ENCODE results near the gene GREM1.

Gene GREM1

DNA sequence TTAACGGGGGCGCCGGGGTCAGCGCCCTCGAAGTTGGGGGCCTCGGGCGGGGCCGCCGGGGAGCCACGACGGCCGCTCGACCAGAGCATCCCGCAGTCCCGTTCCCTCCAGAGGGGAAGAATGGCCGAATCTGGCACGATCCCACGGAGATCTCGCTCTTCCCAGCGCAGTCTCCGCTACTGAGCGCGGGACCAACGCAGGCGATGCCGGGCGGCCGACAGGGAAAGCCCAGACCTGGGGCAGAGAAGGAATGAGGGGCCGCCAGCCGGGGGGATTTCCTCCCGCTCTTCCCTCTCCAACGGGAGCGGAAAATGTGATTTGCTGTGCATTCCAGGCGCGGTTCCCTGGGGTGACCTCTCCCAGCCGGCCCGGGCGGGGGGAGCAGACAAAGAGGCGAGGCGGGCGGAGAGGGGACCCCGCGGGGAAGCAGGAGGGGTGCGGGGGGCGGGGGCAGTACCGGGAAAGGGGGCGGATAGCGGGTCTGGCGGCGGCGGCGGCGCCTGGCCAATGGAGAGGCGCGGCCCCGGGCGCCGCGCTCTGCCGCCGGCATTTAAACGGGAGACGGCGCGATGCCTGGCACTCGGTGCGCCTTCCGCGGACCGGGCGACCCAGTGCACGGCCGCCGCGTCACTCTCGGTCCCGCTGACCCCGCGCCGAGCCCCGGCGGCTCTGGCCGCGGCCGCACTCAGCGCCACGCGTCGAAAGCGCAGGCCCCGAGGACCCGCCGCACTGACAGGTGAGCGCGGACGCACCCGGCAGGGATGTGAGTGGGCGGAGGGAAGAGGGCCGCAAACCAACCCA, at the start of gene GREM1:
Gene GREM1 (plus strand): TSS at position 579 of the 801 bp plus-strand sequence. CDS start 12,687 bp downstream, outside the sequence.
- DNase-seq (ENCODE audit: low read depth in 2 of 2): no peak

DNA sequence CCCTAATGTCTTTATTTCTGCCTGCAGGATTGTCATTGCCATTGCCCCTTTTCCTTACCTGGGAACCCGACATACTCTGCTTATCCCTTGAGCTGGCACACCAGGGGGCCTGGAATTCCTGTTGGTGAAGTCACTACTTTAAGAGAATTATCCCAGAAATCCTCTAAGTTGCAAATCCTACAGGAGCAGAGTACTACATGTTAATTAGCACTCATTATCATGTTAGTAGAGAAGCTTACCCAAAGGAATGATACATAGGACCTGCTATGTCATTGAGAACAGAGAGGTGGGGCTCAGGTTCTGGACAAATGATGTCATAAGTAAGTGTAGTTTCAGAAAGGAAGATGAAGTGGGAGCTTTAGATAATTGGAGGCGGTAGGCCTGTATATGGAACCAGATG, 48.9 kb upstream of the GREM1 start:
- DNase-seq (ENCODE audit: low read depth in 2 of 2): no peak

DNA sequence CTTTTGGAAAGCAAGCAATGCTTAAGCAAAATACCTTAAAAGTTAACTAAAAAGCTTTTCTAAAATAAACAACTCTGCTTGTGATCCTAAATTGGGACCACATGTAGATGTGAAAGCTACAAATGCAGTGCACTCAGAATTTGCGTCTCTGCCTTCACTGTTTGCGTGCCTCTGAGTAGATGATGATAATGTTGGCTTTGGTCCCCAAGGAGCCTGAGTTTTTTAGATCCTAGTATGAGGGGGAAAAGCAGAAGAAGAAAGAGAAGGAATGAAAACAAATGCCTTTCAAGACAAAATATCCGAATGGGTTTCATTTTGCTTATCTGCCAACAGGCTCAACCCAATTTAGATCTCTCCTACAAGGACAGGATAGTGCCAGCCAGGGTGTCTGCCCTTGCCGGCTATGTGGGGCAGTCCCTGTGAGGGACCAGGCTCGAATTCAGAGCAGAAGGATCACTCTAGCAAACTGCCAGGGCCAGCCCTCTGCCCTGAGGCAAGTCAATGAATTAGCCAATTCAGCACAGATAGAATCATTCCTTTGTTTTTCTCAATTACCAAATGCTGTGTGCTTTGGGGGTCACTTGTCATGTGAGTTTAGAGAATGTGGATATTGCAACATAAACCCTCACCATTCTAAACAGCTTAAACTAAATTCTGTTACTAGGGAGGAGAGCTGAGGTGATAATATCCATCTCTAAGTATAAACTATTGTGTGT, 47.8 kb upstream of the GREM1 start:
- DNase-seq (ENCODE audit: low read depth in 2 of 2): no peak

DNA sequence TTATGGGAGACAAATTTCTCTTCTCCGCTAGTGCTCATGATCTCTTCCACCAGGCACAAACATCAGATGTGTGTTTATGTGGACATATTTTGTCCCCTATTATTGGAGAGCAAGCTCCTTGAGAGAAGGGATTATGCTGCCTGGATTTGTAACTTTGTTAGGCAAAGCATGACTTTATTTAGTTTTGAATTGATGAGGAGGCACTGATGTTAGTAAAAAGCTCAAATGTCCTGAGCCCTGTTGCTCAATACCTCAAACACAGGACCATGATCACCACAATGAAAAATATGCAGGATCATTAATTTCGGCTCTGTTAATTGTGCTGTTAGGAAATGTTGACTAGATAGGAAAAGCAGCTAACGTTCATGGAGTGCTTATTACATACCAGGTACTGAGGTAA, 47.2 kb upstream of the GREM1 start:
- no peak for DNase-seq (ENCODE audit: low read depth in 2 of 2)

DNA sequence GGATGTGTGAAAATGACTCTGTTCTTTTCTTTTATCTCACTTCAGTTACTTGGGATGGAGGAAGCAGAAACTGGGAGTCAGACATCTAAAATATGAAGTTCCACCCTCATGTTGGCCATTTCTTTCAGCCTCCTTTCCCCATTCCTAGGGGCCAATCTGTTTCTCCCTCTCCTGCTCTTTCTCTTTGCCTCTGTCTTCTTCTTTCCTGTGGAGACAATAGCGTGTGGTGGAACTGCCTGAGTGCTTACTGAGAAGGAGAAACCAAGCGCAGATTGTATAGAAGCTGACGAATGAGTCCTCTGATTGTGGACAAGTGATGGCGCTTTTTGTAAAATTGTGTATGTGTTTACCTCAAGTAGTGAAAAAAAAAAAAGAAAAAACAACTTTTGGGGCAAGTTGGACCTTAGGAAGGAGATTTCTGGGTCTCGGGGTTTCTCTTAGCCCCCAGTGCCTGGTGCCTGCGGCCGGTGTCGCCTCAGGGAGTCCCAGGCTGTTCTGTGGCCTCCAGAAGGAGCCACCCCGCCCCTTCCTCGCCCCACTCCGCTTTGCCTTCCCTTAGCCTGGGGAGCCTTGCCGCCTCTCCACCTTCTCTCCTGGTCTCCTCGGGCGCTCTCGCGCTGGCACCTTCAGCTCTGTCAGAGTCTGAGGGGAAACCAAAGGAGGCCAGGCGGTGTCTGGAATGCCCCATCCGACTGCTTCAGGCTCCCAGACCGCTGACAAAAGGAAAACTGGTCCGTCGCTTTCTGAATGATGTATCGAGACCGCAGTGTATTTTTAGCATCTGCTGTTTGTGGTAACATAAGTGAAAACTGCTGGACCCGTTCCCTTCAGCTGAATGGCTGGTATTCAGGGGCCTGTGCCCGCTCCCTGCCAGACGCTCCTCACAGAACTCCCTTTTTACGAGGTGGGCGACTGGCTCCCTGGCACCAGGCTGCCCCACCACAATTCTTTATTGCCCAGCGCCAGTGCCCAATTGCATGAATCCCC, 46.2 kb upstream of the GREM1 start:
- no peak for DNase-seq (ENCODE audit: low read depth in 2 of 2)

DNA sequence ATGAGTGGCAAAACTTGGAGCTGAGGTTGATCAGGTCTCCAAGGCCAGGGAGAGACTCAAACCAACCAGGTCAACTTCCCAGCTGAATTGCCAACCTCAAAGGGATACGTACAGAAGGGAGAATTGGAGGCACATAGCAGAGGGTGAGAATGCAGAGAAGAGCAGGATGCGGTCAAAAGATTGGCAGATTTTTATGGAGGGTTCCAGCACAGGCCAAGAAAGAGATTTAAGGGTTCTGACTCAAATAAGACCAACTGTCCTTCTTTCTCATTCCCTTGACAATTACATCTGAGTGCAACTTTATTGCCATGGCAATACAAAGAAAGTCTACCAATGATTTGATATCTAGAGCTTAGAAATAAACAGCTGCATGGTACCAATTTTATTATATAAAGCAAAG, 43.1 kb upstream of the GREM1 start:
- no peak for DNase-seq (ENCODE audit: low read depth in 2 of 2)

DNA sequence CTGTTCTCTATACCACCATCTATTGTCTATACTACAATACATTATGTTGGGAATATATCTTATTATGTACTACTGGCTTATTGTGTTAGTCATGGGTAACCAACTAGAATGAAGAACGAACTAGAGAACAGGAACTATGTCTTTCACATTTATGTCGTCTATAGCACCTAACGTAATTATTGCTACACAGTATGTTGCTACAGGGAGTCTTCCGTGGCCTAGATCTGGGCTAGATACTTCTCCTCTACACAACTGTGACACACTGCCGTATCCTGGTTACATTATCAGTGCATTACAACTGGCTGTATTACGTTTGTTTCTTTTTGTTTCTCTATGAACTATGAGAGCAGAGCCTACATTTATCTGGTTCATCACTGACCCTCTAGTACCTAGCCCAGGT, 42.3 kb upstream of the GREM1 start:
- DNase-seq (ENCODE audit: low read depth in 2 of 2): no peak

DNA sequence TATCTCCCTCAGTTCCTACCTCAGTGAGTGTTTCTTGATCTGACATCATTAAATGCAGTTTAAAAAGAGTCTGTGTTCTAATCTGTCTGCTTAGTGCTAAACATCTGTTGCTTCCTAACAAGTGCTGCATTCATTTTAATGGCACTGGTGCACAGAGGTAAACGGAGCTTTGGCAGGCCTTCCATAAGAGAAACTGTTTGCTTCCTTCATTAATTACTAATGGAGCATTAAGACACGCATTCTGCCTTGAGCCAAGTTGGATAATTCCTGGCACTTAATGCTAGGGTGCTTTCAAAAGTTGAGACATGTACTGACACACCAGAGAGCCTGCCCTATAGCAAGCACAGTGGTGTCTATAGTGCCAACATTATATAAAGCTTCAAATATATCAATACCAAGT, 41.6 kb upstream of the GREM1 start:
- DNase-seq (ENCODE audit: low read depth in 2 of 2): no peak

DNA sequence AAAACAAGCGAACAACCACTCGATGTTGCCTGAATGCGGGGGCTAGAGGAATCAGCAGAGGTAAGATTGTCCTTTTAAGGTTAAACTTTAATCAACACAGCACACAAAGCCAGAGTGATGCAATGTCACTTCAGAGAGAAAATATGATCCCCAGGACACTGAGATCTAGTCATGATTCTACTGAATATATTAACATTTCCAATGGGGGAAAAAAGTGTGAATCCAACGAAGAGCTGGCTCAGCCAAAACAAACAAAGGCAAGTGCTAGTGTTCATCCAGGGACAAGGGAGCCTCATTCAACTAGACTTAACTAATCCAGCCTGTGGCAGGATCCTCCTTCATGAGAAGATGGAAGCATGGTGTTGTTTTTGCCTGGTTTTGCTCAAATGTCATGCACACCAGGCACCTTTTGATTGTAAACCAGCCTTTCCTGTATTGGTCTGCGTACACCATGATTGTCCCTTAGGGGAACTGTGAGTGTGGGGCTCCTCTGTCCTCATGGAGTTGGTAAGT, 40.5 kb upstream of the GREM1 start:
- DNase-seq (ENCODE audit: low read depth in 2 of 2): no peak

DNA sequence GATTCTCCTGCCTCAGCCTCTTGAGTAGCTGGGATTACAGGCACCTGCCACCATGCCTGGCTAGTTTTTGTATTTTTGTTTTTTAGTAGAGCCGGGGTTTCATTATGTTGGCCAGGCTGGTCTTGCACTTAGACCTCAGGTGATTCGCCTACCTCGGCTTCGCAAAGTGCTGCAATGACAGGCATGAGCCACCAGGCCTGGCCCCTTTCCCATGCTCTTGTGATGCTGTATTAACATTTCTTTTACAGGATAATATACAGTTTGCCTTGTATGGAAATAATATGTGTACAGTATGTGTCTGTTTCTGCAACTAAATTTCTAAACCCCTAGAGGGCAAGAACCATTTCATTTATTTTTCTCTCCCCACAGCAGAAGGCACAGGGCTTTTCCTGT, 38.5 kb upstream of the GREM1 start:
- no peak for DNase-seq (ENCODE audit: low read depth in 2 of 2)

DNA sequence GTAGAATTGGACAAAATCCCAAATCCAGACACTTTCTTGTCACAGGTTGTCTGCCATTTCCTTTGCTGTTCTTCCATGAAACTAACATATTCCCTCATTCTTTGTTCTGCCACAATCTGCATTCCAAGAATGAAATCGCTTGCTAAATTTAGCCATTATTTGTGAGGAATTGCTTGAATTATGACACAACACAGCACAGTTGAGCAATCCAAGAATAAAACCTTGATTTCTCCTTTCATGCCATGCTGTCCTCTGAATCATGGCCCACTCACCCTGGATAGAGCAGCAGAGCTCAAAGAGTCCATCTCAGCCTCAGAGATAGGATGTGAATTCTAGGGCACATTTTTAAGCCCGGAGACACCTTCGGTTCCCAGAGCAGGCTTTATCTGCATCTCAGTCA, 35.2 kb upstream of the GREM1 start:
- DNase-seq (ENCODE audit: low read depth in 2 of 2): no peak

DNA sequence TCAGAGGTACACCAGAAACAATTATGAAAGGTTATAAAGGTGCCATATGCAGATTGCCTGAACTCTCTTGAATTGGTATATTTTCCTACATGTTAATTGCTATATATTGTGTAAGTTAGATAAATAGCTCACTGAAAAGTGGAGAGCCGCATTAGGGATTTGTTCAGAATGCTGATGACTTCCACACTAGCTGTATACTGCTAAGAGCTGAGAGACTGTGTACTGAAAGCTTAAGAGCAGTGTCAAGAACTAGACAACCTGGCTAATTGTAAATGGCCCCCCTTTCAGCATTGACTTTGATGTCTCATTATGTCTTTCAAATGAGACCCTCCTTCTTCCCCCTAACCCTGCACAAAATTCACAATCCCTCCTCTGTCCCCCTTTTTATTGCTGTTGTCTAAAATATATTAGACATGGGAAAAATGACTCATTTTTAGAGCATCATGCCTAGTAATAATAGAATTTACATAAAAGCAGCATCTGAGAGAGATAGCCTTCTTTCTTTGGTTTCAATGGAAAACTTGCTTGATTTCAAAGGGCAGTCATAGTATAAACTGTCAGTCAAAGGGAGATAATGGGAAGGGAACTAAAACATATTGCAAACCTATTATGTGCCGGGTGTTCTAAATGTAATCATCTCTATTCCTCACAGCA, 34.7 kb upstream of the GREM1 start:
- DNase-seq (ENCODE audit: low read depth in 2 of 2): no peak

DNA sequence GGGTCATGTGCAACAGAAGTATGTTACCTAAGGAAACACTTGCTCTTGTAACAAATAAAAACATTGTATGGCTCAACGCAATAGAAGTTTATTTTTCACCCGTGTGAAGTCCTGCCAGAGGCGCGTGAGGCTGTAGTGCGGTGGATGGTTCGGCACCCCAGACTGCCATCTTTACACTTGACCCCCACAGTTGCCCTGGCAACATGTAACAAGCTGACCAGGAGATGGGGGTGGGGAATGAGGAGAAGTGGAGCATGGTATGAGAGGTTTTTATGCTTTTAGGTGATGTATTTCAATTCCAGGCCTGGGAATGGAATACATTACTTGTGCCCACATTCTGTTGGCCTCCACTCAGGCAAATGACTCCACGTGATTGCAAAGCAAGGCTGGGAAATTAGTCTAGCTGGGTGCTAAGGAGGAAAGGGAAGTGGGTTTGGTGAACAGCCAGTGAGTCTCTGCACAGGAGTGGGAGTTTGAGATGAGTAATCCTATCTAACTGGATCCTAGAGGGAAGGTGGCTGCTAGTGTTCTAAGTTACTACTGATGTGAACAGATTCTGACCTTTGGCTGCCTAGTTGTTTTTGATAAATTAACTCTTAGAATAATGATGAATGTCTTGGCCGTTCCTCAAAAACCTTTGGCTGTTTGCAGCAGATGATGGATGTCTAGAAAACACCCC, 33.8 kb upstream of the GREM1 start:
- no peak for DNase-seq (ENCODE audit: low read depth in 2 of 2)

DNA sequence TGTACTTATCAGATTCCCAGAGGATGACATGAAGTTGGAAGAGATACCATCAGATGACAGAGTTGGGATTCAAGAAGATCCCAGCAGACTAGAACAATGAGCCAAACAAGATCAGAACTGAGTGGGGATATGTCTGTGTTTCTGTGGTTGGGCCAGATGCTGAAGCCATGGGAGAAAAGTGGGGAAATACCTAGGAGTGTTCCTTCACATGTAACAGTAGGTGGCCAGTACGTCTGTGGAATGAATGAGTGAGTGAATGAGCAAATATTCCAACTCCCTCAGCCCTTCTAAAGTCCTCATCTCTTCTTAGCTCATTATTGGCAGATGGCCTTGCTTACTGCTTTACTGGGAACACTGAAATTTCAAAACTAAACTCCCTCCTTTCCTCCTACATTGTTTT, 32.2 kb upstream of the GREM1 start:
- DNase-seq (ENCODE audit: low read depth in 2 of 2): no peak

DNA sequence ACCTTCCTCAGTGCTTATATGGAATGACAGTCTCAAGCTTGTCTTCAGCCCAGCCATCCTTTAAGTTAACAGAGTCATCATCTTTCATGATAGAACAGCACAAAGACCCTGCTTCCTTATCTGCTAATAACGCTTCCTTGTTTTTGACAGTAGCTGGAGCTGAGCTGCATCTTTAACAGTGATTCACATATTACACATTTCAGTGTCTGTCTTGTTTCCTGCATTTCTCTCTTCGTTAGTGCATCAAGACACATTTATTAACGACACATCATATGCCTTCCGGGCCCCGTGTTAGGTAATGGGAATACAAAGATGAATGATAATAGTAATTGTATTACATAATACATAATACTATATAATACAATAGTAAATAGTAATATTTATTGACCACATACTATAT, 30.2 kb upstream of the GREM1 start:
- no peak for DNase-seq (ENCODE audit: low read depth in 2 of 2)

DNA sequence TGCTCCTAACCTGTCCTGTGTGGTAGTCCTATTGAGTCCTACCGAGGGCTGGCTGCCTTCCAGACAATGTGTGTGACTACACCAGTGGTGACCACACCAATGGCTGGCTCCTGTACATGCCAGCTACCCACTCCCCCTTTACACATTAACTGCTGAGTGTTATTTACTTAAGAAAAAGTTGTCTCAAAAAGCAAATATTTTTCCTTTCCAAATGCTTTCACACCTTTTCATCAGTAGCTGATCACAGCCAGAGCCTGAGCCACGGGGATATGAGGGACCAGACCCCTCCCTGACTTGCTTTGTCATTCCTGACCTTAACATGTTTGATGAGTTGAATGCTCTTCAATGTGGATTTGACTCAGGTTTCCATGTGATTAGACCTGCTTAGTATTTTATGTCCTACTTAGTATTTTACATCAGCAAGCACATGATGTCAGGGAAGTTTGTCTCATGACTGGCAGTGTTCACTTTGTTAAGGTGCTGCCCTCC, 29.6 kb upstream of the GREM1 start:
- DNase-seq (ENCODE audit: low read depth in 2 of 2): no peak

DNA sequence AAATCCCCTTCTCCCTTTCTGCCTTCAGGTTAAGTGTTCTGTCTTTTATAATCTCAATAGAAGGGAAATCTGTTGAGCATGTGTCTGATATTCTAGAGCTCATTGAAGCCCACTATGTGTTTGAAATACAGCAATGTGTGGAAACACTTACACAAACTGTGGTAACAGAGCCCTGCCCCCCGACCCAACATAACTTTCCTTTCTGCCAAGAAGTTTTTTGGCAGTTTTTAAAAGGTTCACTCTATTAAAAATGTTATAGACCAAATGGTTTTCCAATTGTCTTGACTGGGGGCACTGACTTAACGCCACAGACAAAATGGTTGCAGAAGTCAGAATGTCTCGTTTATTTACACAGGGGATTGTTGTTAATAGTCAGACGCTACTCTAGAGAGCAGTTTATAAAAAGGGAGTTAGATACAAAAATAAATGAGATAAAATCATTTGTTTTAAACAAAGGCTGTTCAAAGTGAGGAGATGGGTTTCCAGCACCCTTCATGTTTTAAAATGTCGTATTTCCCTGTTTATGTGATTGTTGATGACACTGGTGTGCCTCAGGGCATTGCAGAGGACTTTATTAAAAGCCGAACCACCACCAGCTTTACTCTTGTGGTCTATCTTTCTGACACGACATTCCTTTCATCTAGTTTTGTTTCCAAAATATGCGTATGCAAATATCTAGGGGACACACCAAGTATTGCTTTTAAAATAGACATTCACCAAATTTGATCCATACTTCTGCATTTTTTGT, 26.7 kb upstream of the GREM1 start:
- DNase-seq (ENCODE audit: low read depth in 2 of 2): no peak

DNA sequence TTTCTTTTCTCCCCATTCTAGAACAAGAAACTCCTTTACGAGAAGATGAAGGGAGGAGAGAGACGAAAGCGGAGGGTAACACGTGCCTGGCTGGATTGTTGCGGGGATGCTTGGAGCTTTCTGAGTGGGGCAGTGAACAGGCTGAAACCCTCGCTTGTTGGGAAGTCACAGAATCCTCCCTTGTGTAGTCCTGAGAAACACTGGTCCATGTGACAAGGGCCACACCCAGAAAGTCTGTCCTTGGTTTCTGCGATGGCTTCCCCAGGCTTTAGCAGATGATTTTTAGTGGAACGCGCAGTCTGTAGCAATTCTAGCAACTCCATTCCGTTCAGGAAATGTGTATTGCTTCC, 26.1 kb upstream of the GREM1 start:
- DNase-seq (ENCODE audit: low read depth in 2 of 2): no peak

DNA sequence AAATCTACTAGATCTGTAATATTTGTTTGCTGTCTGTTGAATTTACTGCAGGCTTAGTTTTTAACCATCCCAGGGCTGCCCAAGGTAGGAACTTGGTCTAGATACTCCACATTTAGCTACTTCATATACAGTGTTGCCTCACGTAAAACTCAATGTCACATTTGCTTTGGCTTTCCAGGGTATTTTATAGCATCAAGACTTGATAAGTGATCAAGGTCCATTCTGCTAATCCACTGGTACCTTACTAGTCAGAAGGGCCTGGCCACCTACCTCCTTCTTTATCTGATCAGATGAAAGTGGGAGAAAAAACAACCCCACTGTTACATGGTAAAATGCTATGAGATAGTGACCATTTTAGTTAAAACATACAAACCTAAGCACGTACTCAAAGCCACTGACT, 25.5 kb upstream of the GREM1 start:
- no peak for DNase-seq (ENCODE audit: low read depth in 2 of 2)

Measured in stimulated activated CD4-positive, alpha-beta T cell treated with anti-CD3 and anti-CD28 coated beads, Interleukin-4, amount 100 ng/mL, for 48 hours (primary cell).